ENCODE measurements around the gene QPRT.
"Not testable (repeated sequence)": the region's sequence is repeated elsewhere in the genome, so short reads cannot be mapped to it uniquely, and the experiment has no call there.

QPRT gene

DNA sequence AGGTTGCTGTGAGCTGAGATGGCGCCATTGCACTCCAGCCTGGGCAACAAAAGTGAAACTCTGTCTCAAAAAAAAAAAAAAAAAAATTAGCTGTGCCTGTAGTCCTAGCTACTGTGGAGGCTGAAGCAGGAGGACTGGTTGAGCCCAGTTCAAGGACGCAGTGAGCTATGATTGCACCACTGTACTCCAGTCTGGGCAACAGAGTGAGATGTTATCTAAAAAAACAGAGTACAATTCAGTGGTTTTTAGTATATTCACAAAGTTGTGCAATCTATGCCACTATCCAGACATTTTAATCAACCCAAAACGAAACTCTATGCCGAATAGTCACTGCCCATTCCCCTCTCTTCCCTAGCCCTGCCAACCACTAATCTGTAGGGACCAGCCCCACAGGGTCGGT is 41.7 kb downstream of the QPRT start:
- no peak for DNase-seq

DNA sequence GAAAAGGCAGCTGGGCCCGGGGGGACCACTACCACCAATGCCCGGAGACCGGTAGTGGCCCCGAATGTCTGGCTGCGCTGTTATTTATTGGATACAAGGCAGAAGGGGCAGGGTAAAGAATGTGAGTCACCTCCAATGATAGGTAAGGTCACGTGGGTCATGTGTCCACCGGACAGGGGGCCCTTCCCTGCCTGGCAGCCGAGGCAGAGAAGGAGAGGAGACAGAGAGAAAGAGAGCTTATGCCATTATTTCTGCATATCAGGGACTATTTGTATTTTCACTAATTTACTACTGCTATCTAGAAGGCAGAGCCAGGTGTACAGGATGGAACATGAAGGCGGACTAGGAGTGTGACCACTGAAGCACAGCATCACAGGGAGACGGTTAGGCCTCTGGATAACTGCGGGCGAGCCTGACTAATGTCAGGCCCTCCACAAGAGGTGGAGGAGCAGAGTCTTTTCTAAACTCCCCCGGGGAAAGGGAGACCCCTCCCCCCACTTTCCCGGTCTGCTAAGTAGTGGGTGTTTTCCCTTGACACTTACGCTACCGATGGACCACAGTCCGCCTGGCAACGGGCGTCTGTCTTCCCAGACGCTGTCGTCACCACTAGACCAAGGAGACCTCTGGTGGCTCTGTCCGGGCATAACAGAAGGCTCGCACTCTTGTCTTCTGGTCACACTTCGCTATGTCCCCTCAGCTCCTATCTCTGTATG is 42.3 kb downstream of the QPRT start:
- peak; percentile 53 for DNase-seq

DNA sequence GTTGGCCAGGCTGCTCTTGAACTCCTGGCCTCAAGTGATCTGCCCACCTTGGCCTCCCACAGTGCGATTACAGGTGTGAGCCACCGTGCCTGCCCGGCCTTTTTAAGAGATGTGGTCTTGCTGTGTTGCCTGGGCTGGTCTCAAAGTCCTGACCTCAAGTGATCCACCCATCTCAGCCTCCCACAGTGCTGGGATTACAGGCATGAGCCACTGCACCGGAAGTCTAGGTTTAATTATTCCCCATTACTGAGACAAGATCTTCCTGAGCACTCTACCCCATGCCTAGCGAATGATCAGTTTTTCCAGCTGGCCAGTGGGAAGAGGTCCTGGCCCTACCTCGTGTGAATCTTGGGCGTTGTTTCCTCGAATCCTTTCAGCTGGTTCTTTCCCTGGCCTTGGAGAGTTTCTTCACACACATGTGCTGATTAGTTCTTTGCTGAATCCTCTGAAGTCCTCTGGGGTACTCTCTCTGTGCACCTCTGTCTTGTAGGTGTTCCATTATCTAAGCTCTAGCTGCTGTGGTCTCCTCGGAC is 47.9 kb downstream of the QPRT start:
- DNase-seq: no peak

- DNase-seq: no peak
Observed at GRCh38 chr16:29727452-29727851, 48.5 kb downstream of the QPRT start.

DNA sequence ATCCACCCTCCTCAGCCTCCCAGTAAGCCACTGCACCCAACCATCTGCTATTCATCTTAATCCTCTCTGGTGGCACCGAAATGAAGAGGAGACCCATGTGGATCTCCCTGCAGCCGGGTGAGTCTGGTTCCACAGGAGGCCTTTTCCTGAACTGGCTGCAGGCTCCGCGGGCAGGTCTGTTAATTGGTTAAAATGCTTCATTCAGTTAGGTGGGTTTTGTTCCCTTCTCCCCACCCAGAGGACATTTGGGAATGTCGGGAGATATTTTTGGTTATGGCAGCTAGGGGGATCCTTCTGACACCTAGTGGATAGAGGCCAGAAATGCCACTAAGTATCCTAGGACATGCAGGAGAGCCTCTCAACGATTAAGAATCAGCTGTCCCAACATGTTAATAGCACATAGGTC is 50.1 kb downstream of the QPRT start:
- peak; percentile 54 for DNase-seq

DNA sequence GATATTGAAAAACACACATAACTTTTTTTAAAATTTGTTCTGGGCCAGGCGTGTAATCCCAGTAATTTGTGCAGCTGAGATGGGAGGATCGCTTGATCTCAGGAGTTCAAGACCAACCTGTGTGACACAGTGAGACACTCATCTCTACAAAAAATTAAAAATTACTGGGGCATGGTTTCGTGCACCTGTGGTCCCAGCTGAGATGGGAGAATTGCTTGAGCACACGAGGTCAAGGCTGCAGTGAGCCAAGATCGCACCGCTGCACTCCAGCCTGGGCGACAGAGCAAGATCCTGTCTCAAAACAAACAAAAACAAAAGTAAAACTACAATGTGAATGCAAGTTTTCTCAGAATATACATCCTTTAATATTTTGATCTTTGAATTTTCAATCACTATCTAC is 51.7 kb downstream of the QPRT start:
- DNase-seq: no peak

DNA sequence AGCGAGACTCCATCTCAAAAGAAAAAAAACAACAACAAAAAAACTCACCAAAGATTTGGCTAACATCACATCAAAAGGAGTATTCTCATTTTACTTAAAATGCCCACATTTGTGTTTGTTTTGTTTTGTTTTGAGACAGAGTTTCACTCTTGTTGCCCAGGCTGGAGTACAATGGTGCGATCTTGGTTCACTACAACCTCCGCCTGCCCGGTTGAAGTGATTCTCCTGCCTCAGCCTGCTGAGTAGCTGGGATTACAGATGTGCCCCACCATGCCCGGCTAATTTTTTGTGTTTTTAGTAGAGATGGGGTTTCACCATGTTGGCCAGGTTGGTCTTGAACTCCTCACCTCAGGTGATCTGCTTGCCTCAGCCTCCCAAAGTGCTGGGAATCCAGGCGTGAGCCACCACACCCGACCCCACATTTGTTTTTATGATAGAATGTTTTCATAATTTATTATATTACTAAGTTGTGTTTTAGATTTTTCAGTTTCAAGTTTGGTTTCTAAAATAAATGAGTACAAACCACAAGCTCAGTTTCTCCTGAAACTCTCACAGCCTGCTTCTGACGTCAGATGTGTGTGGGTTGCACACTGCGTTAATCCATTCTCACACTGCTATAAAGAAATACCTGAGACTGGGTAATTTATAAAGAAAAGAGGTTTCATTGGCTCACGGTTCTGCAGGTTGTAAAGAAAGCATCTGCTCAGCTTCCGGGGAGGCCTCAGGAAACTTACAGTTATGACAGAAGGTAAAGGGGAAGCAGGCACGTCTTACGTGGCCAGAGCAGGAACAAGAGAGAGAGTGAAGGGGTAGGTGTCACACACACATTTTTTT is 53.0 kb downstream of the QPRT start:
- DNase-seq: not testable (repeated sequence)

DNA sequence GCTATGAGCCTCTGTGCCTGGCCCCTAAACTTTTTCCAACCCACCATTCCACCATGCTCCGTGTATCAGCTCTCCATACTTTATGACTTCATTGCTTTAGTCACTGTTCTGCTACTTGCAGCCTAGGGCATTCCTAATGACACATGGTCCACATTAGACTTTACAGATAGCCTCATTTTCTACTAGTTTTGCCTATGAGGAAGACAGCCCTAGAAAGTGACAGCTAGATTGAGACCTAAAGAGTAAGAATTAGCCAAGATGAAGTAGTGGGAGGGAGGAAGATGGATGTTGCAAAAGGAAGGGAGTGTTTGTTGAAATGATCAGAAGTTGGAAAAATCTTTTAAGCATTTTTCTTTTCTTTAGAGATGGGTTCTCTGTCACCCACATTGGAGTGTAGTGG is 55.8 kb downstream of the QPRT start:
- no peak for DNase-seq

DNA sequence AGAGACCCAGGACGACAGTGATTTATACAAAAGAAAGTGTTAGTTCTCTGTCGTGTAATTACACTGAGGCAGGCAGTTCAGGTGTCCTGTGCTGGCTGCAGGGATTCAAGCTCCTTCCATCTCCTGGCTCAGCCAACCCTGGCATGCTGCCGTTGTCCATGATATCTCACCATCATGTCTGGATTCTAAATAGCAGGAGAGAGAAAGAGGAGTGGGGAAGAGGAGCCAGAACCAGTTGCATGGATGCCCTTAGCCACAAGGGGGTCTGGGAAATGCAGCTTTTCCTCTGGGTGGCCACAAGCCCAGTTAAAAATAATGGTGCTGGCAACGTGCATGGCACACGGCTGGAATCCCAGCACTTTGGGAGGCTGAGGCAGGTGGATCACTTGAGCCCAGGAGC is 57.1 kb downstream of the QPRT start:
- peak; percentile 20 for DNase-seq

DNA sequence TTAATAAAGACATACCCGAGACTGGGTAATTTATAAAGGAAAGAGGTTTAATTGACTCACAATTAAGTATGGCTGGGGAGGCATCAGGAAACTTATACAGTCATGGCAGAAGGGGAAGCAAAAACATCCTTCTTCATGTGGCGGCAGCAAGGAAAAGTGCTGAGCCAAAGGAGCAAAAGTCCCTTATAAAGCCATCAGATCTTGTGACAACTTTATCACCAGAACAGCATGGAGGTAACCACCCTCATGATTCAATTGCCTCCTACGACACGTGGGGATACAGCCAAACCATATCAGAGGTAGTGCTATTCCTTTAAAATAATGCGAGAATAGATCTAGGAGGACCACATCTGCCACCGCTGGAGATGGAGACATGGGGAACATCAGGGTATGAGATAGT is 57.8 kb downstream of the QPRT start:
- no peak for DNase-seq

- DNase-seq: no peak
Observed at GRCh38 chr16:29737713-29738112, 58.7 kb downstream of the QPRT start.

DNA sequence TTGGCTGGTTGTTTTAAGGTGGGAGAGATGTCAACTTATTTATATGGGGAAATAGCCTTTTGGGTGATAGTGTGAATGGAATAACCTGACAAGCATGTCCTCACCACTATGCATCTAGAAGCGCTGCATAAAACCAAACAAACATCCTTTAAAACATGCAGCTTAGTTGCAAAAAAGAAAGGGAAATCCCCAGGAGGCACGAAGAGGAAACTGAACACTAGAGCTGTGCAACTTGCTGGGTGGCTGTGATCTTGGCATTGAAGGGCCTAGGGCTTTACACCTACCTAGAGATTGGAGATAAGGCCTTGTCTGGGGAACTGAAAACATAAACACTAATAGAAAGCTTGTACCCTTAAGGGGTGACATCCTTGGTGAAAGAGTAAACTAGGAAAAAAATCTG is 59.5 kb downstream of the QPRT start:
- no peak for DNase-seq

DNA sequence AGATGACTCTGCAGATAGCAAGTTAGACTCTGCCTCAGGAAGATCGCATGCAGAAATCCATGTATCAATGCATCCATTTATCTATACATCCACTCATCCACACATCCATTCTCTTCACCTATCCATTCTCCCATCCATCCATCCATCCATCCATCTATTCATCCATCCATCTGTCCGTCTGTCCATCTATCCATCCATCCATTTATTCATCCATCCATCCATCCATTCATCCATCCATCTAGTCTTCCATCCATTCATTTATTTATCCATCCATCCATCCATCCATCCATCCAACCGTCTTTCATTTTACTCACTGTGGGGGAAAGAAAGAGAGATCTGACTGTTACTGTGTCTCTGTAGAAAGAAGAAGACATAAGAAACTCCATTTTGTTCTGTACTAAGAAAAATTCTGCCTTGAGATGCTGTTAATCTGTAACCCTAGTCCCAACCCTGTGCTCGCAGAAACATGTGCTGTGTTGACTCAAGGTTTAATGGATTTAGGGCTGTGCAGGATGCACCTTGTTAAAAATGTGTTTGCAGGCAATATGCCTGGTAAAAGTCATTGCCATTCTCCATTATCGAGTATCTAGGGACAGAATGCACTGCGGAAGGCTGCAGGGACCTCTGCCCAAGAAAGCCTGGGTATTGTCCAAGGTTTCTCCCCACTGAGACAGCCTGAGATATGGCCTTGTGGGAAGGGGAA is 61.1 kb downstream of the QPRT start:
- not testable (repeated sequence) for DNase-seq

DNA sequence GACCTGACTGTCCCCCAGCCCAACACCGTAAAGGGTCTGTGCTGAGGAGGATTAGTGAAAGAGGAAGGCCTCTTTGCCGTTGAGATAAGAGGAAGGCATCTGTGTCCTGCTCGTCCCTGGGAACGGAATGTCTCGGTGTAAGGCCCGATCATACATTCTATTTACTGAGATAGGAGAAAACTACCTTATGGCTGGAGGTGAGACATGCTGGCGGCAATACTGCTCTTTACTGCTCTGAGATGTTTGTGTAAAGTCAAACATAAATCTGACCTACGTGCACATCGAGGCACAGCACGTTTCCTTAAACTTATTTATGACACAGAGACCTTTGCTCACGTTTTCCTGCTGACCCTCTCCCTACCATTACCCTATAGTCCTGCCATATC is 61.6 kb downstream of the QPRT start:
- DNase-seq: not testable (repeated sequence)

GRCh38 chr16:29742683-29743275 is 63.8 kb downstream of the QPRT start:
- no peak for DNase-seq

DNA sequence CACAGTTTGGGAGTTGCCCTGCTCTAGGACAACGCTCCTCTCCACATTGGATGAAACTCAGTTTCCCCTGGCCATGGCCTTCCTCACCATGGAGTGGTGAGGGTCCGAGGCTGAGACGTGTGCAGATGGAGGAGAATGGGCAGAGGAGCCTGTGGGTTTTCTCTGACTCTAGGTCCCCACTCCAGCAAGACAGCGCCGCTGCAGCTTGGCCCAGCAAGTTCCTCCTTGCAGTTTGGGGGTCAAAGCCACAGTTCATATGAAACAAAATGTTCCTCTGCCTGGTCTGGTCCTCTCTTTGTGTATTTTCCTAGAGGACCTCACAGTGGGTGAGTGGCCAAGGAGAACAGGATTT is 64.5 kb downstream of the QPRT start:
- DNase-seq: no peak

DNA sequence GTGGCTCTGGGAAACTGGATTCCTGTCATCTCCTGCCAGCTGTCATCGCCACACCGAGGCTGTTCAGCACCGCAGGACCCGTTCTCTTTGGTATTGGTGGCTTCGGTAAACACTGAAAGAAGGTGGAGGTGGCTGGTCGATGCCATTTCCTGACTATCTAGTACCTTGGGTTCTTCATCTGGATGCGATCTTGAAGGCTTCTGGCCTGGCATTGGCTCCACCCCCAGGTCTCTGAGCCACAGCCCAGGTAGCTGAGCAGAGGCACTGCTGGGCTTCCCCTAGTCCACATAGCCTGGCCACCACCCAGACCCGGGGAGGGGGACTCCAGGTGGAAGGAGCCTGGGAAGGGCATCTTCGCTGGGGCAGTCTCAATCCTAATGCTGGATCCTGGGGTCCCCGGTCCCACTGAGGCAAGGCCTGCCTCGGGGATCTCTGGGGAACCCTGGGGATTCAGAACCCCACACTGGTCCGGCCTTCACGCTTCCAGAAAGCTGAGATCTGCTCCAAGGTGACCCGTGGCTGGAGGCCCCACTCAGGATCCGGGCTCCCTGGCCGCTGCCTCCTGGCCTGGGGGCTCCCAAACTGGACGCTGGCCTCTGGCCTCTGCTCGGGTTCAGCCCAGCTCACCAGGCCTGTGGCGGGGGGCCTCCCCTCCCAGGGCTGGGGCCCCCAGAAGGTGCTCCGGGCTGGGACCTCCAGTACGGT is 65.0 kb downstream of the QPRT start:
- no peak for DNase-seq

GRCh38 chr16:29744541-29745101 is 65.6 kb downstream of the QPRT start:
- DNase-seq: no peak

- DNase-seq: no peak
Observed at GRCh38 chr16:29745121-29745852, 66.3 kb downstream of the QPRT start.

GRCh38 chr16:29745853-29746345 is 66.9 kb downstream of the QPRT start, which contains the start of gene C16orf54:
TSS of gene C16orf54 (minus strand) at chr16:29745990. CDS start at chr16:29744951, 1,039 bp downstream.
- DNase-seq: no peak

GRCh38 chr16:29746518-29746917 is 67.5 kb downstream of the QPRT start:
- DNase-seq: not testable (repeated sequence)
